Thyroid gland (tissue), 4 donors: ENCODE results near the gene FAM168A. TPM values are rescaled to one million over a fixed set of nuclear protein-coding genes. Genes with fewer than 3 reads are reported as not detected.

Experiments
- DNase-seq, 2 donors: peaks; one replicate each; pipeline ENCODE4 v3.0.0-alpha.2; 2019
- H3K27ac ChIP-seq, 3 donors: fragments of 200-600 bp; sonication (generic); 1 replicate in 2 of 3; 2 replicates in 1 of 3; pipeline ENCODE4 v1.5.1; 2016 to 2019; ENCODE audit warnings: mild to moderate bottlenecking in 1 of 3, moderate library complexity in 1 of 3
- H3K27me3 ChIP-seq: fragments of 200-600 bp; sonication (generic); one replicate; pipeline ENCODE4 v1.5.1; 2019
- H3K36me3 ChIP-seq, 2 donors: fragments of 200-600 bp; sonication (generic); one replicate each; pipeline ENCODE4 v1.5.1; 2016 to 2019
- H3K4me1 ChIP-seq, 2 donors: fragments of 200-600 bp; sonication (generic); one replicate each; pipeline ENCODE4 v1.5.1; 2017 to 2019
- H3K4me3 ChIP-seq, 3 donors: fragments of 200-600 bp; sonication (generic); replicated peaks in 1 of 3; 1 replicate in 2 of 3; 2 replicates in 1 of 3; pipeline ENCODE4 v1.5.1; 2016; ENCODE audit warnings: mild to moderate bottlenecking in 1 of 3
- H3K9me3 ChIP-seq: fragments of 200-600 bp; sonication (generic); one replicate; pipeline ENCODE4 v1.5.1; 2017
- POLR2A ChIP-seq, 2 donors: fragments of 450-650 bp; IDR thresholded peaks; one replicate each; pipeline ENCODE4 v1.6.1; 2017; ENCODE audit warnings: antibody characterized with exemption in 2 of 2, mild to moderate bottlenecking in 2 of 2, moderate library complexity in 1 of 2
- WGBS, 2 donors: methylation state at CpG; one replicate each; pipeline ENCODE4 v1.1.5; 2017; 5-methylcytosine and 5-hydroxymethylcytosine counted together
- intact Hi-C: fragments of 100-400 bp; cut with DNase I; formaldehyde crosslinking; loops from one replicate; pipeline ENCODE4 v1.15.1; 2023
- total RNA-seq, 4 donors: library from RNA; depleted of rRNA; stranded (reverse); fragments of >200 nt; gene quantifications; one replicate each; pipeline ENCODE4 v1.2.3, GENCODE V29; 2016
- TF ChIP-seq, protein P1 (sequence below), 6 experiments: fragments of 200-600 bp in 3 of 6; fragments of 450-650 bp in 3 of 6; sonication (generic) in 3 of 6; IDR thresholded peaks; one replicate each; pipeline ENCODE4 v1.5.1; 2016 to 2019; ENCODE audit warnings: antibody characterized with exemption in 6 of 6, mild to moderate bottlenecking in 2 of 6, inconsistent platforms in 1 of 6, moderate library complexity in 1 of 6

Gene FAM168A
- total RNA-seq, 4 donors from 2014 or later: 32.7 to 51.0 (median 40.2) TPM

DNA sequence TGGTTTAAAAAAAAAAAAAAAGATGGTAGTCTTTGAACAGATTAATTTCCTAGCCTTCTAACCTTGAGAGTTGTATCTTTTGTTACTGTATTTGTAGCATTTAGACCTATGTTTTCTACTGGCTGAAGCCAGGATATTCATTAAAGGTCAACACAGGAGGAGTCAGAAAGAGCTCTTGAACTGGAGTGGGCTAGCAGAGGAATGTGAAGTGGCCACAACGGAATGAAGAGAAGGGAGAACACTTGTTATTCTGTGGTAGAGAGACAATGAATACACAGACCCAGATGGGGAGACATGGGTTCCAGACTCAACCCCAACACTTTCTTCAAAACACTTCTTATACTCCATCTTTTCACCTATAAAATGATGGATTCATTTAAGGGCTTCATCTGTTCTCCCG is 133.6 kb downstream of the FAM168A start:
- peak; percentile 71 to 75 for DNase-seq
- TF ChIP-seq POLR2A (IDR thresholded peaks at IDR 0.05): no peak
- TF ChIP-seq, protein P1, sequence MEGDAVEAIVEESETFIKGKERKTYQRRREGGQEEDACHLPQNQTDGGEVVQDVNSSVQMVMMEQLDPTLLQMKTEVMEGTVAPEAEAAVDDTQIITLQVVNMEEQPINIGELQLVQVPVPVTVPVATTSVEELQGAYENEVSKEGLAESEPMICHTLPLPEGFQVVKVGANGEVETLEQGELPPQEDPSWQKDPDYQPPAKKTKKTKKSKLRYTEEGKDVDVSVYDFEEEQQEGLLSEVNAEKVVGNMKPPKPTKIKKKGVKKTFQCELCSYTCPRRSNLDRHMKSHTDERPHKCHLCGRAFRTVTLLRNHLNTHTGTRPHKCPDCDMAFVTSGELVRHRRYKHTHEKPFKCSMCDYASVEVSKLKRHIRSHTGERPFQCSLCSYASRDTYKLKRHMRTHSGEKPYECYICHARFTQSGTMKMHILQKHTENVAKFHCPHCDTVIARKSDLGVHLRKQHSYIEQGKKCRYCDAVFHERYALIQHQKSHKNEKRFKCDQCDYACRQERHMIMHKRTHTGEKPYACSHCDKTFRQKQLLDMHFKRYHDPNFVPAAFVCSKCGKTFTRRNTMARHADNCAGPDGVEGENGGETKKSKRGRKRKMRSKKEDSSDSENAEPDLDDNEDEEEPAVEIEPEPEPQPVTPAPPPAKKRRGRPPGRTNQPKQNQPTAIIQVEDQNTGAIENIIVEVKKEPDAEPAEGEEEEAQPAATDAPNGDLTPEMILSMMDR (IDR thresholded peaks at IDR 0.05): no peak
- H3K27me3 ChIP-seq: no peaks in the 10 kb centered on the region
- H3K4me1 ChIP-seq: peaks cover 59 to 86% of the 10 kb centered on the region in 2 donors
- 28% methylated on average over 2 of the region's 2 CpGs for WGBS, 2 donors
- peak overlapping the region; percentile 63 to 71 (median 69) for H3K27ac ChIP-seq
- intact Hi-C loops: no loop called here
- no peak overlapping the region for H3K4me3 ChIP-seq
- no peaks in the 10 kb centered on the region for H3K9me3 ChIP-seq
- H3K36me3 ChIP-seq: no peaks in the 10 kb centered on the region

DNA sequence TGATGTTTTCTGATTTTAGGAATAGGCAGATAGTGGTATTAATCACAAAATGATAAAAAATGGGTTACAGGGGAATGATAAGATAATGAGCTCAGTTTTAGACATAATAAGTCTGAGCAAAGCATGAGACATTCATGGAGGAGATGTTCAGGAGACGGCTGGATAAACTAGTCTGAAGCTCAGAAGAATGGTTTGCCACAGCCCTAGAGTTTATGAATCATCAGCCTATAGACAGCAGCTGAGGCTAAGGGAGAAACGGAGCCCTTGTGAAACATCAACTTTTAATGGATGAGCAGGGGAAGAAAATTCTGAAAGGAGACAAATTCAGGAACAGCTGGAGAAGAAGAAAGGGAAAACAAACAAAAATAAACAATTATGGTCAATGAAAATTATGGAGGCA is 134.6 kb downstream of the FAM168A start:
- WGBS, 2 donors: 85 to 88% methylated on average over 2 of the region's 2 CpGs
- no peak overlapping the region for H3K4me3 ChIP-seq
- TF ChIP-seq, protein P1 (IDR thresholded peaks at IDR 0.05): no peak
- TF ChIP-seq POLR2A (IDR thresholded peaks at IDR 0.05): no peak
- H3K36me3 ChIP-seq: no peaks in the 10 kb centered on the region
- no peak for DNase-seq
- no peaks in the 10 kb centered on the region for H3K9me3 ChIP-seq
- H3K27me3 ChIP-seq: no peaks in the 10 kb centered on the region
- peaks cover 51 to 79% of the 10 kb centered on the region in 2 donors for H3K4me1 ChIP-seq
- peak overlapping the region; percentile 51 to 71 (median 63) for H3K27ac ChIP-seq
- intact Hi-C loops: no loop called here

DNA sequence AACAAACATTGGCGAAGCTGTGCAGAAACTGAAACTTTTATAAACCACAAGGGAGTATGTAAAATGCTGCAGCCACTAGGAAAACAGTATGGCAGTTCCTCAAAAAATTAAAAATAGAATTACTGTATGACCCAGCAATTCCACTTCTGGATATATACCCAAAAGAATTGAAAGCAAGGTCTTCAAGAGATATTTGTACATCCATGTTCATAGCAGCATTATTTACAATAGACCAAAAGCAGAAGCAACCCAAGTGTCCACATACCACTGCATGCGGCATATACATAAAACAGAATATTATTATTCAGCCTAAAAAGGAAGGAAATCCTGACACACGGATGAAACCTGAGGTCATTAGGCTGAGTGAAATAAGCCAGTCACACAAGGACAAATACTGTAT is 135.9 kb downstream of the FAM168A start:
- WGBS, 2 donors: 60 to 67% methylated on average over 3 of the region's 3 CpGs
- Histone ChIP-seq H3K36me3 (no peaks in the 10 kb centered on the region), H3K9me3 (no peaks in the 10 kb centered on the region), H3K27ac (peak overlapping the region in 1 of 3 donors; percentile 1), H3K4me3 (no peak overlapping the region), H3K4me1 (peaks cover 42 to 69% of the 10 kb centered on the region in 2 donors), H3K27me3 (no peaks in the 10 kb centered on the region)
- TF ChIP-seq, protein P1 (IDR thresholded peaks at IDR 0.05): no peak
- TF ChIP-seq POLR2A (IDR thresholded peaks at IDR 0.05): no peak
- no peak for DNase-seq
- intact Hi-C loops: no loop called here

DNA sequence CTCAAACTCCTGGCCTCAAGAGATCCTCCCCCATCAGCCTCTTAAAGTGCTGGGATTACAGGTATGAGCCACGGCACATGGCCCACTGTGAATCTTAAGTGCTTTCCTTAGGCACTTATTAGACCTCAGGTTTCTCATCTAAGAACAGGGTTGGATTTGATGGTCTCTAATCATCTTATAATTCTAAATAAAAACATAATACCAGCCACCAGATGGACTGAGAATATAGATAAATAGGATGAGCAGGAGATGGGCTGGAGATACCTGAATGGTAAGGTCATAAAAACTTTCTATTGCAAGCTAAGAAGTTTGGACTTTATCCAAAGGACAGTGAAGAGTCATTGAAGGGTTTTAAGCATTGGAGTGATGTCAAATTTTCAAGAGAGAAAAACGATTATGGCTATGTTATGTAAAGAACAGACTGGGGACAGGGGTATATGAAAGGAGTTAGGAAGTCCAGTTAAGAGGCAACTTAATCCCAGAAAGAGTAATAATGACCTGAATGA is 136.5 kb downstream of the FAM168A start:
- 43 to 46% methylated on average over 2 of the region's 2 CpGs for WGBS, 2 donors
- intact Hi-C loops: no loop called here
- no peaks in the 10 kb centered on the region for H3K36me3 ChIP-seq

DNA sequence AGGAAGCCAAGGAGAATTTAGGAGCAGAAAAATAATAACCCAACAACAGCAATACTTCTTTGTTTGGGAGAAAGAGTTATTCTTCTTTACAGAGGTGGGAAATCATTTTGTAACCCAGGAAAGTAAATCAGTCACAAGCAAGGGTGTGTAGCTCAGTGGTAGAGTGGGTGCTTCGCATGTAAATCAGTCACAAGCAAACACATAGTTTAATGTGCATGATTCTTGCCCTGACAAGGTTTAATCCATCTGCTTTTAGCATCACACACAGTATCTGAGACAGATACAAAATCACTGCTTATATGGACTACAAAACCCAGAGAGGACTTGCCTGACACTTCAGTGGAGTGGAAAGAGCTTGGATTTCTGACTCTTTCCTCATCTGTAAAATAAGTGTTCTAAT is 139.7 kb downstream of the FAM168A start:
- Histone ChIP-seq H3K36me3 (no peaks in the 10 kb centered on the region), H3K27me3 (no peaks in the 10 kb centered on the region), H3K9me3 (no peaks in the 10 kb centered on the region), H3K4me3 (no peak overlapping the region), H3K27ac (no peak overlapping the region), H3K4me1 (peaks cover 25 to 46% of the 10 kb centered on the region in 2 donors)
- 97% methylated on average over 1 of the region's 1 CpG for WGBS, 2 donors
- TF ChIP-seq, protein P1 (IDR thresholded peaks at IDR 0.05): no peak
- TF ChIP-seq POLR2A (IDR thresholded peaks at IDR 0.05): no peak
- intact Hi-C loops: no loop called here
- no peak for DNase-seq

More for the DNA sequence above, 136.5 kb downstream of the FAM168A start:
- Histone ChIP-seq H3K27me3 (no peaks in the 10 kb centered on the region), H3K4me1 (peaks cover 42 to 64% of the 10 kb centered on the region in 2 donors), H3K4me3 (no peak overlapping the region), H3K27ac (peak overlapping the region in 1 of 3 donors; percentile 1), H3K9me3 (no peaks in the 10 kb centered on the region)
- TF ChIP-seq POLR2A (IDR thresholded peaks at IDR 0.05): no peak
- TF ChIP-seq, protein P1 (IDR thresholded peaks at IDR 0.05): no peak
- no peak for DNase-seq
